GM21825 (cell line): ENCODE data around the gene CHST15.

Source experiments
- ATAC-seq: cut with Tn5 transposase; IDR thresholded peaks from one replicate; pipeline ENCODE4 v1.9.1; 2021; ENCODE audit warnings: mild to moderate bottlenecking, moderate library complexity; ENCODE audit not compliant: unreplicated experiment

Gene CHST15

DNA sequence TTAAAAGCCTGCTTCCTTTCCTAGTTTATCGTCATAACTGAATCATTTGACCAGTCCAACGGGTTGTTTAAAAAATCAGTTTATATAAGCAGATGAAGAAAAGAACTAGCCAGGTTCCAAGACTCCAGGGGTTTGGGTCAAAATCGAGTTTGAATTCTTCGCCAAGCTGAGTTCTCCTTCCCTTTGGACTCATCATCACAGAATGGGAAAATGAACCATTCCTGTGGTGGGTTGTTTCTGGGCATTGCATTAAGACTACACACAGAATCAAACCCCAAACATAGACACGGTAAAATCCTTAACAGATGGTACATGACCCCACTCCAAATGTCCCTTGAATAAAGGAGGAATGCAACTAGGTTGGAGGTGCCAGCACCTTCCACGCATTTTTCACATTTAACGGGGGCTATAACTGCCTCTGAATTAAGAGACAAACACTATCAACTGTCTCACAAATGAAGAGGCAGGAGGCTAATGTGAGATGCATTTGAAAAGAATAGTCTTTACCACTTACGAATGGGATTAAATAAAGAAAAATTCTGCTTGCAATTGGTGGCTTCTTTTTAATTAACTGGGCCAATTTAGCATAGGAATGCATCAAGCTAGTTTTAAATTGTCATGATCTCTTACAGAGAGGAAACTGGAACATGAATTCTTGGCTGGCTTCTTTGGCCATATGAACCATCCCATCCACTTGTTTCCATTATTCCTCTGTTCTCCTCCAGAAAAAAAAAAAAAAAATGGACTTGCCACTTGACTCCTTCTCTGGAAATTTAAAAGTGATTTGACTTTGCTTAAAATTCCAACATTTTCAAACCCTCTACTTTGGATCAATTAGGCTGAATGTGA, 61.1 kb downstream of the CHST15 start:
- ATAC-seq = no peak

DNA sequence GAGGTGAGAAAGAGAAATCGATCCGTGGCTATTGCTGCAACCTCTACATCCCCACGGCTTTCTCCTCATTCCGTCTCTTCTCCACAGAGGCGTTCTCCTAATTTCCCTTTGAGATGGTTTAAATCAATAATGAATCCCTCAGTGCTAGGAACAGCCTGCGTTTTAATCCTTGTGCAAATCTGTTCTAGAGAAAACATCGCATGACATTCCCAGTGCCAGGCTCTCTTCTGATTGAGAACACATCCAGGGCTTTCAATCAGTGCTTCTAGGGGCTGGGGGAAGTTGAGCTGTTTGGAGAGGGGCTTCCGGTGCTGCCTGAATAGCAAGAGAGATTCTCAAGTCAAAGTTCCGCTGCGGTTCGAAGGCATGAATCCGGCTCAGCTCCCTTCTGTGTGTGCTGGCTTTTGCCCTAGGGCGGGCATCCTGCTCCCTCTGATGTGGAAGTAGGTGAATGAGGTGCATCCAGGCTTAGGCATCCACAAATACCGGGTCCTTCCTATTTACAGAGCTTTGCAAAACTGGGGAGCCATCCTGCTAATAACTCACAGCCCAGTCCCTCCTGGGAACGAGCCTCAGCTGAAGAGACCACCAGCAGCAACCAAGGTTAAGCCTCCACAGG, 62.8 kb downstream of the CHST15 start:
- ATAC-seq = no peak

DNA sequence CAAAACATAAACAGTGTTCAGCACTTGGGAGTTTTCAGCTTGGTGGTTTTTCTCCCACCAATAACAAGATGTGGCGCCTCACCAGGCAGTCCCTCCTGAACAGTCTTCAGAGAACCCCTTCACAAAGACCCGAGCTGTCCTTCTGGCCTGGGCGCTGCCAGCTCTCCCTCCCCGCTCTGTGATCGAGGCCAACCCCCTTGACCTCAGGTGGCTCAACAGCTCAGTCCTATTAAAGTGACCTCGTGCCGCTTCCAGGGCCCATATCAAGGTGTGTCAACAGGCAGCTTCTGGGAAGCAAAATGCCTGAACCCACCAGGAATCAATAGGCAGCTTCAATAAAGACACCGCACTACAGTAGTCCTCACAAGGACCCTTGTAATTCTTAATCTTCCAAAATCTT, 63.3 kb downstream of the CHST15 start:
- ATAC-seq = no peak

DNA sequence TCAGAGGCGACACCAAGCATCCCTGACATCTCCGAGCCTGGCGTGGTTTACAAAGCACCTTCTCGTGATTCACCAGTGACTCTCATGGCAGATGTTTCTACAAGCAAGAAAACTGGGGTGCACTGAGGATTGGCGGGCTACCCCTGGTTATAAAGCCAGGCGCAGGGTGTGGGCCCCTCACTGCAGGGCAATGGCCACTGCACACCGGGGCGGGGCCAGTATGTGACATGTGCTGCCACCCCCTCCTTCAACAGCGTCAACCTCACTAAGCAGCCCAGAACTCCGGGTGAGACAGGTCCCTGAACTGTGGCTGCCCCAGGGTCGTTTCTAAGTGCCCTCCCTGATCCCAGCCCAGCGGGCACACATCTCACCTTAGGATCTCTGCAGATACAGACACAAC, 63.8 kb downstream of the CHST15 start:
- no peak for ATAC-seq

DNA sequence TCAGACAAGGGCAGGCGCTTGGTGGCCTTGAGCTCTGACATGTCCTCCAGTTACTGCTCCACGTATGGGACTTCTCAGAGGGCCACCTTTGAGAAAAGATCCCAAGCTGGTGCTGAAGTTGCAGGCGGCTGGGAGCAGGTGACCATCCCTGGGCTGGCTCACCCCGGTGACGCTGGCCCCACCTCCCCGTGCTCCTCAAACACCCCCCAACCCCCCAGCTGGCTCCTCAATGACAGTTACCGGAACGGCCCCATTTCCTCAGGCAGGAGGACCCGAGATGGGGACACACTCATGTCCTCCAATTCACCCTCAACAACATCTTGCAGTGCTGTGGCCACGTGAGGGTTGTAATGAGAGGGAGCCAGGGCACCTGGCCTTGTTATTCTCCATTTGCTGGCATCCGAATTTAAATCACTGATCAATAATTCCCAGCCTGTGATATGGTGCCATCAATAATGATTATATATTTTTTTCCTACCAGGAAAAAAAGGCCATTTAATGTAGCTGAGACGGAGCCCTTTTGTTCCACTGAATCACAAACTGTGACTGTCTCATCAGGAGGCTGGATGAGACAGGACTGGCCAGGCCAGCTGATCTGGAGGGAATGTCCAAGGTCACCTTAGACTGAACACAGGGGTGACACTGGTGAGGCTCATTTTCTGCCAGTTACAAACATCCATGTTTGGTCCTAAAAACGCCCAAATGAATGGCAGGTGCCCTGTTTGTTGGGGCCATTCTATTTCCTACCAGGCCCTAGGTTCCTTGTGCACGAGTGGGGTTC, 64.5 kb downstream of the CHST15 start:
- no peak for ATAC-seq

DNA sequence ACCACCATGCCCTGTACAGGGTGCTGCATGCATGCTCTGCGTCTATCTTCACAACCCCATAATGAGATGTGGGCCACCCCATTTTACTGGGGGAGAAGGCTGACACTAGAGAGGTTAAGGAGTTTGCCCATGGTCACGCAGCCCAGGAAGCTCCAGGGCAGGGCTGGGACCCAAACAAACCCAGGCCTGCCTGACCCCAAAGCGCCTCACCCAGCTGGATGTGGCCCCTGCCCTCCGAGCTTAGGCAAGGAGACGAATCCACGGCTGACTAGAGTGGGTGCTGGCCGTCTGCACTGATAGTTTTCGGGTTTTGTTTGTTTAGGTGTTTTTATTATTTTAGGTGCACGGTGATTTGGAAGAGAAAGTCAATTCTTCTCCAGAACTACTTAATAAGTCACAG, 65.7 kb downstream of the CHST15 start:
- no peak for ATAC-seq

DNA sequence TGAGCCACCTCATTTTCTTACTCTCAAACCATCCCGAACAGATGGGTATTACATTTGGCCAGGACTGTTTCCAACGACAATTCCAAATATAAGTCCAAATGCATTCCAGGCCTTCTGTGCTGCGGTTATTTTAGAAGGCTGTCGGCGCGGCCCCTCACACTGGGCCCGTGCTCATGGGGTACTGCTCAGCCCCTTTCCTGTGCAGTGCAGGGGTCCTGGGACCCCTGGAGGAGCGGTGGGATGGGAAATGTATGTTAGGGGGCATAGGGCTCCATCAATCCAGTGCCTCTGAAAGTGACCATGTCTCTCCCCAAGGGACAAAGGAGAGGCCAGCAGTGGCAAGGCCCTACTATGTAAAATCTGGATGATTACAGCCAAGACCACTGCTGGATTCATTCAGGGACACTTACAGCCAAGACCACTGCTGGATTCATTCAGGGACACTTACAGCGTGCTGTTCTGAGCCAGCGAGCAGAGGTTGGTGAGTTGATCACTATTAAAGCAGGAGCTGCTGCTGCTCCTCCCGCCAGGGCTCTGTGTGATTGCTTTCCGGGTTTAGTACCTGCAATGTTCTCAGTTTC, 66.3 kb downstream of the CHST15 start:
- ATAC-seq = no peak

DNA sequence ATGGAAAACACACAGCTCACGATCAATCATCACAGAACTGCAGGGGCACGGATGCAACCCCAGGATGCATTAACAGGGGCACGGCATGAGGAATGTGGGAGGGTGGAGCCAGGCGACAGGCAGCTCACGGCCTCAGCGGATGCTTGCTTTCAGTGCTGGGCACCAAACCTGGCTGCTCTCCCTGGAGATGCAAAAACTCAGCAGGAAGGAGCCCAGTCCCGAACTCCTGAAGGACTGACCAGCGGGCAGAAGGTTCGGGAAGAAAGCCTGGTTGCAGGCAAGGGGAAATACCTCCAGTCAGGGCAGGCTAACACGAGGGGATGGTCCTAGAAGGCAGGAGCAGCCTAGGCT, 66.8 kb downstream of the CHST15 start:
- ATAC-seq = no peak

DNA sequence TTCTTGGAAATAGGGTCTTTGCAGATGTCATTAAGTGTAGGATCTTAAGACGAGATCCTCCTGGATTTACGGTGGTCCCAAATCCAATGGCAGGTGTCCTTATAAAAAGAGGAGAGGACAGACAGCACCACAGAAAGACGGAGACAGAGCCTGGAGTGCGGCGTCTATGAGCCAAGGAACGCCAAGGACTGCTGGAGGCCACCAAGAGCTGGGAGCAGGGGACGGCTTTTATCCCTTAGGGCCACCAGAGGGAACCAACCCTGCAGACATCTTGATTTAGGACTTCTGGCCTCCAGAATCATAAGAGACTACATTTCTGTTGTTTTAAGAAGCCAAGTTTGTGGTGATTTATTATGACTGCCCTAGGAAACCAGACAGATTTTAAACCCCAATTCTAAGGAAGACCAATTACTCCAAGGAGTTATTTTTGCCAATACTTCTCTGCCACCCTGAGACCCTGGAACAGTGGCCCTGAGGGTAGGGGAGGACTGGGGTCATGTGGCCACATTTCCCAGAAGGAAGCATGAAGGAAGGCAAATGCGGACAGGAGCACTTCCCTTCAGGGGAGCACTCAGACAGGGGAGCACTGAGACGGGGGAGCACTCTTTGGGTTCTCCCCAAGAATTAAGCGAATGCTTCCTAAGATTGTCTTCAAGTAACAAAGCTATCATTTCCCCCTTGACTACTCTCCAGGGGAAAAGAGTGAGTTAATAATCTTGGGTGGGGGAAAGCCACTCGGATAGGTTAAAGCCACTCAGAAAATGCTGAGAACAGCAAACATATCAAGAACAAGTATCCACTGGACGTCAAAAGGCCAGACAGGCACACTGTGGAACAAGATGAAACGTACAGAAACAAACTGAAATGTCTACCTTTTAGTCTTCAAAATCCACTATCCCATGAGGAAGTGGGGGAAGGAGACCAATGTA, 67.5 kb downstream of the CHST15 start:
- no peak for ATAC-seq

DNA sequence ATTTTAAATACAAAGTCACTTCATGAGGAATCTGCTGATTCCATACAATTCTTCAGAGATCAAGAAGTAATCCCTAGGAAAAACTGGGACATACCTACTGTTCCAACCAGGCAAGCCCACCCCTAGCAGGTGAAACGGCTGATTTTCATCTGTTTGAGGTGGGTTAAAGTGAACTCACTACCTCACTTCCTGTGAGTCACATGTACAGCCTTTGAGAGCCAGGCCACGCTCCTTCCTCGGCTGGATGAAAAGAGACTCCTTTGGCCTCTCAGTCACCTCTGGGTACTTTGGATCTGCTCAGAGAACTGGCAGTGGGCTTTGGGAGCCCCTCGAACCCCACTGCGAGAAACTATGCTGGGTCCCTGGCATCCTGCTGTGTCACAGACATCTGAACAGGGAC, 68.2 kb downstream of the CHST15 start:
- ATAC-seq = no peak

DNA sequence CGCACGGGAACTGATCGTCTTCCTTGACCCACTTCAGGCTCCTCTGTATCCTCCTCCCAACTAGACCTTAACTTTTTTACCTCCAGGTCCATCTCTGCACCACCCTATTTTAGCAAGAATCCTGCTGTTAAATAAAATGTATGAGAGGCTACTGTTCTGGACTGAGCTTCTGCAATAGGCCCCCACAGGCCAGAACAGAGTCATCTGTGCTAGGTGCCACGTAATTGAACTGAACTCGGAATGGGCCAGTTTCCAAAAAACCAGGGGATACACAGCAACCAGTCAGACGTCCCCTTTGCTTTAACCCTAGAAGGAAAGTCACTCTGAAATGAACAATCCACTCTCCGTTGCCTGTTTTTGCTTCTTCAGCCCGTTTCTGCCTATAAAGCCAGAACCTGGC, 71.3 kb downstream of the CHST15 start:
- ATAC-seq = no peak

DNA sequence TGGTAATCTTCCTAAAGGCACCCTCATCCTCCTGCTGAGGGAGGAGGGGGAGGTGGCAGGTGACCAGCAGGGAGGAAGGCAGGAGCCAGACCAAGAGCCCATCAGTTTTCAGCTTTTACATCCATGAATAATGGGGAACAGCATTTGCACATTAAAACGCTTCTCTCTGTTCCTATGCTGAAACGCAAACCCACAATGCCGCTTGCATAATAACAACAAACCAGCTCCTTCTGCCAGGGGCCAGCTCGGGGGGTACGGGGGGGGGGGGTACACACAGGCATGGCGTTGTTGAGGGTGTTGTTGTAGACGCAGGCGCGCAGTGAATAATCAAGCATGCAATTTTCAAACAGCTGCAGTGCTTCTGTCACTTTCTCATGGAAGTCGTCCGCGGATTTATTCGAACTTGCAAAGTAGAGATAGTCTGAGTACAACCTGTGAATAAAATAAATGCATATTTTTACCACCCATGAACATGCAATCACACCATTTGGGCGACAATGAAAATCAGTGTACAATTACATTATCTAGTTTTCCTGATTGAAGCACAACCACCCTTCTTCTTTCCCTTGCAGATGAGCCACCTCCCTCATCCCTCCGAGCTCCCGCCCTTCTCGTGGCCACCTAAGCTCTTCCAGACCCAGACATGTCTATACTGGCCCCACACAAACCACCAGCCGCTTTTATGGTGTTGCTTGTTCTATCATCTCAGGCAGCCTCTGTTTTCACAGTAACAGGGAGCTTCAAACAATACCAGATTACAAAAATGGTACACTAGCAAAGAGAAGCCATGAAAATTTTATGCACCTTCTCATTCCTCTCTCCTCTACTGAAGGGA, 72.2 kb downstream of the CHST15 start:
- ATAC-seq = no peak

DNA sequence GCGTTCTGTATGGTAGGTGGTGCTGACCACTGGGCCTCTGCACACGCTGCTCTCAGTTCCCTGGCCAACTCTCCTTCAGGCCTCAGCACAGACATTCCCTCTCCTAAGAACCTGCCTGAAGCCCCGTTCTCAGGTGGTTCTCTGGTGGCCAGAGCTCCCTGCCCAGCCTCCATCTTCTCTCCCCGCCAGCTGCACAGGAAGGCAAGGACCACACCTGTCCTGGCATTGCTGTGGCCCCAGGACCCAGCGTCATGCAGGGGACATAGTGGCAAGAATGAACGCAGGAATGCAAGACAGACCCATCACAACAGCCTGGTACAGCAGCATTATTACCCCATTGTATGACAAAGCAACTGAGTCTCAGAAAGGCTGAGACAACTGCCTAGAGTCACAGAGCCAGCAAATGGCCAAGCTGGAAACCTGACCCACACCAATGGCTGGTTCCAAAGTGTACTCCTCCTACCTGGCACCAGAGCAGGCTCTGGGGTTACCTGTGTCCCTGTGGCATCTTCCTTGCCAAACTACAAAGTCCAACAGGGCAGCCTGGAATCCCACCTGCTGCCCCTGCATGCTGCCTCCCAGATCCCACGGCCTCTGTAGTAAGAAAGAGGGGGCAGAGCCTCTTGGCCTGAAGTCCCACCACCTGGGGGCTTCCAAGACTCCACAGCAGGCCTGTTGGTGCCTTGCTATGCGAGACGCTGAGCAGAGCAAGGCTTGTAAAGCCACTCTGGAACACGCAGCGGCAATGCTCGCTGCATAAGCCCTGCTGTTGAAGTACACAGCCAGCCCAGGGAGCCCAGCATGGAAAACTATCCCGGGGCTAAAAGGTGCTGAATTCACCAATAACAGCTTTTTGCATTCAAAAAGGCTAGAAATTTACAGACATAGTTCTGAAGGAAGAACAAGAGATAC, 73.3 kb downstream of the CHST15 start:
- ATAC-seq = no peak

DNA sequence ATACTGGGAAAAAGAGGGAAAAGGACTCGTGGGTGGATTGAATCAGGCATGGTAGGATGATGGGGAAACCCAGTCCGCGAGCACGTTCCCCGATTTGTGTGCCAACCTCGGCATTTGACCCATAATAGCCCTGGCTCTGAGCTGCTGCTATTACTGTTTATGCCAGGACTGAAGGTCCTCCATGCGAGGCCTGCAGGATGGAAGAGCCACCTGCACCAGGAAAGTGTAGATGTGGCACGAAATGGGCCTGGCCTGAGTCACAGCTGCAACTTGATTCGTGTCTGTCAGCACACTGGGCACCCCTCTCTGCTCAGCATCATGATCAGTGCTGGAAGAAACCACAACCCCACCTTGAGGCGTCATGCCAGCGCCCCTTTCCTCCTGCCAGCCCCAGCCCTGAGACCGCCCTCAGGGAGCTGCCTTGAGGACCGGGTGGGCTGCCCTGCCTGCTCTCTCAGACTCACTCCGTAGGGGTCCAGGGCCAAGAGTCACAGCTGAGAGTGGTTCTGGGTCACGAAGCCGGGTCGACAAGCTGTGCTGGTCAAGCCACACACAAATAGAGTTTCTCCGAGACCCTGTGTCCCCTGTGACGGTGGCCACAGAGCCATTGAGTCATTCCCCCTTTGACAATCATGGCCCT, 74.4 kb downstream of the CHST15 start:
- no peak for ATAC-seq

DNA sequence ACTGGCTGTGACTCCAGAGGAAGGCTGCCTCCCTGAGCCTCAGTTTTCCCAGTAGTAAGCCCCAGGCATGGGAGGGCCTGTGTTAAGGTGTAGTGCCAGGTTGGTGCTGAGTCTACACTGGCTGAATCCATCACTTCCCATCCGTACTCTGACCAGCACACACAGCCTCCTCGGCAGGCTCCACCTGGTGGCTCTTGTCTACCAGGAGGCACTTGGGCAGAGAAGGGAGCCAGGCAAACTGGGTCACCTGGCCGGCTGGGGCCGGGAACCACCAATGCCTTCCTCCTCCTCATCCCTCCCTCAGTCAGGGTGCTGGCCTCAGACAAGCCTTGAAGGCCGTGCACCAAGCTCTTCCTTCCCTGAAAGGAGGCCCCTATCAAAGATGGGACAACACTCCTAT, 75.7 kb downstream of the CHST15 start:
- ATAC-seq = no peak

DNA sequence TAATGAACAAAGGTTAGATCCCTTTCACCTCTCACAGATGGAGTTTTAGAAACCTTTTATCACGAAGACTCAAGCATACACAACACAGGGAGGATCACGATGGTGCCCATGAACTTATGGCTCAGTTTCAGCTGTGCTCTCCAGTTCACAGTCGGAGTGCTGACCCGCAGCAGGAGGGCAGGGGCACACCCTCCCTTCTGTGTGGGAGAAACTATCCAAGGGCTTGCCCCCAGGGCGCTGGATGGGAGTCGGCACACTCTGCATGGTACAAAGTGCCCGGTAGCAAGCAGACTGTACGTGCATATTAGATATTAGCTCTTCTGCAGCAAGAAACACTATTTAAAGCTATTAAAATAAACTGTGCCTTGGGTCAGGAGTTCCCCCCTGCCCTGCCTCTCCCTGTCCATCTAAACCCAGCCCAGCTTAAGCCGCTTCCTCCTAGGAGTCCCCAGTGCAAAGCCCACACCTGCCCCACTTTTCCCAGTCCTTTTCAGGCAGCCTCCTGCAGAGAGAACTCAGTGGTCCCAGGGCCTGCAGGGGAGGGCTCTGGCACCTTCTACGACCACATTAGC, 76.5 kb downstream of the CHST15 start:
- ATAC-seq = no peak

DNA sequence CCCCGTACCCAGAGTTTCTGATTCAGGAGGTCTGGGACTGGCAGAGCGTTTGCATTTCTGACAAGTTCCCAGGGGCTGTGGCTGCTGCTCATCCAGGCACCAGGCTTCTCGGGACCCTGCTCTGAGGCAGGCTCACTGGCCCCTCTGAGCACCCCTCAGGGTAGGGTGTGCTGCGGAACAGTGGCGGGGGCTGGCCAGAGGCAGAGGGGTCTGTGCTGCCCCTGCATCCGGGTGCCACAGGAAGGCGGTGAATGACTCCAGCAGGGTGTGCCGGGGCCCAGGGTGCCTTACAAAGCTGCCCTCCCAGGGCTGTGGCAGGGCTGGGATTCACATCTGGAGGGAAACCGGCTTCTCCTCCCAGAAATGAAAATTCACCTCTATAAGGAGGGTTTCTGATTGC, 77.4 kb downstream of the CHST15 start:
- no peak for ATAC-seq
